ENCODE data around the gene ATF2.

DNA sequence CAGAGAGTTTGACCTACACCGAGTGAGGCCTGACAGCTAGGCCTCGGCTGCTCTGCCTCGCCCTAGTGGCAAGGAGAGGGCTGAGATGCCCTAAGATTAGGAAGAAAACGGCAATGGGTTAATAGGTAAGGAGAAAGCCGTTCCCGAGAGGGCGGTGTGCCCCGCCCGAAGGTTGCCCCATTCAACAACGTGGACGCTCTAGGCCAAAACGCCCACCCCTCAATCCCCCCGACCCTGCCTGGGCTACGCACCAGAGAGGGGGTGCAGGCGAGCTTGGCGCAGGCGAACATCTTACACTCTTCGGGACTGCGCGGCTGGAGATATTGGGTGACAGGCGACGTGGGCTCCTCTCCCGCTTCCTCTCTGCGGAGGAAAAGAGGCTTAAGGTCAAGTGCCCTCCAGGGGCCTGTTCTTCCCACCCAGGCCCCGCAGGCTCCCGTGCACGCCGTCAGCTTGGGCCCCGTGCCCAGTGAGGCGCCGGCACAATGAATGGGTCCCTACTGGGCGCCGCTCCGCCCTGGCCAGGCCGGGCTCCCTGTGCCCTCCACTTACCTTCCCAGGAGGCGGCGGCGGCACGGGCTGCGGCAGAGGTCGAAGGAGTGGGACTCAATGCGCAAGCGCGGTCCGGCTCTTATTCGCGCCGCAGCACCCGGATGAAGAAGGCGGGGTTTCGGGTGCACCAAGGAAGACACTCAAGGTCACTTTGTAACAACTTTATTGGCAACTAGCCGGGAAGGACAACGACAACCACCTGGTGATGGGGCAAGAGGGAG is 13.3 kb upstream of the ATF2 start, which contains the start of gene ATP5MC3:
- TF ChIP-seq, protein P1, sequence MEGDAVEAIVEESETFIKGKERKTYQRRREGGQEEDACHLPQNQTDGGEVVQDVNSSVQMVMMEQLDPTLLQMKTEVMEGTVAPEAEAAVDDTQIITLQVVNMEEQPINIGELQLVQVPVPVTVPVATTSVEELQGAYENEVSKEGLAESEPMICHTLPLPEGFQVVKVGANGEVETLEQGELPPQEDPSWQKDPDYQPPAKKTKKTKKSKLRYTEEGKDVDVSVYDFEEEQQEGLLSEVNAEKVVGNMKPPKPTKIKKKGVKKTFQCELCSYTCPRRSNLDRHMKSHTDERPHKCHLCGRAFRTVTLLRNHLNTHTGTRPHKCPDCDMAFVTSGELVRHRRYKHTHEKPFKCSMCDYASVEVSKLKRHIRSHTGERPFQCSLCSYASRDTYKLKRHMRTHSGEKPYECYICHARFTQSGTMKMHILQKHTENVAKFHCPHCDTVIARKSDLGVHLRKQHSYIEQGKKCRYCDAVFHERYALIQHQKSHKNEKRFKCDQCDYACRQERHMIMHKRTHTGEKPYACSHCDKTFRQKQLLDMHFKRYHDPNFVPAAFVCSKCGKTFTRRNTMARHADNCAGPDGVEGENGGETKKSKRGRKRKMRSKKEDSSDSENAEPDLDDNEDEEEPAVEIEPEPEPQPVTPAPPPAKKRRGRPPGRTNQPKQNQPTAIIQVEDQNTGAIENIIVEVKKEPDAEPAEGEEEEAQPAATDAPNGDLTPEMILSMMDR (IDR thresholded peaks at IDR 0.05), result peak in 1 of 3 experiments; percentile 11
- peak; percentile 92 to 93 for TF ChIP-seq POLR2AphosphoS5 (IDR thresholded peaks at IDR 0.05; ENCODE audit: insufficient read depth in 1 of 2, low read depth in 1 of 2)

Measured in vagina (tissue), 2 donors.